ENCODE results near the gene APOC4. TPM values are rescaled to one million over a fixed set of nuclear protein-coding genes. Genes with fewer than 3 reads are reported as not detected.

The APOC4 gene
- total RNA-seq, 1 experiment from 2014 or later, result not detected

- ChIA-PET POLR2A (no interaction called here), CTCF (interaction anchor here (0.7 kb wide), 1 partner anchor 73 kb away, joined by 3 read pairs; no protein-coding TSS in a partner anchor)
- no peak for ATAC-seq
Observed at GRCh38 chr19:44986389-44986788, 44.4 kb downstream of the APOC4 start.

DNA sequence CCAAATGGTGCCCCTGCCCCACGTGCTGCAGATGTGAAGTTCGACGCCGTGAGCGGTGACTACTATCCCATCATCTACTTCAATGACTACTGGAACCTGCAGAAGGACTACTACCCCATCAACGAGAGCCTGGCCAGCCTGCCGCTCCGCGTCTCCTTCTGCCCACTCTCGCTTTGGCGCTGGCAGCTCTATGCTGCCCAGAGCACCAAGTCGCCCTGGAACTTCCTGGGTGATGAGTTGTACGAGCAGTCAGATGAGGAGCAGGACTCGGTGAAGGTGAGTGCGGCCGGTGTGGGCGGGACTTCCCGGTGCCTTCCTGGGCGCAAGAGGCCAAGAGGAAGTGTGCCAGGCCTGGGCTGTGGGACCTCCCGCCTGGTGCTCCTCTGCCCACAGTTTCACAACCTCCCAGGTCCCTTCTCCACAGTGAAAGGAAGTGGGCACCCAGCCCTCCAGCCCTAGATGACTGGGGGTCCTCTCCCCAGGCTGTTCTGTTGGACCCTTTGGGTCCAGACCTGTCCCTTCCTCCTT, 45.2 kb downstream of the APOC4 start:
- TF ChIP-seq, protein P1, sequence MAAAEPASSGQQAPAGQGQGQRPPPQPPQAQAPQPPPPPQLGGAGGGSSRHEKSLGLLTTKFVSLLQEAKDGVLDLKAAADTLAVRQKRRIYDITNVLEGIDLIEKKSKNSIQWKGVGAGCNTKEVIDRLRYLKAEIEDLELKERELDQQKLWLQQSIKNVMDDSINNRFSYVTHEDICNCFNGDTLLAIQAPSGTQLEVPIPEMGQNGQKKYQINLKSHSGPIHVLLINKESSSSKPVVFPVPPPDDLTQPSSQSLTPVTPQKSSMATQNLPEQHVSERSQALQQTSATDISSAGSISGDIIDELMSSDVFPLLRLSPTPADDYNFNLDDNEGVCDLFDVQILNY (CRISPR knock-in tag; IDR thresholded peaks at IDR 0.05), result no peak
- no peak for TF ChIP-seq MXD4 (CRISPR knock-in tag; IDR thresholded peaks at IDR 0.05; ENCODE audit: borderline replicate concordance)
- TF ChIP-seq PRRX2 (CRISPR knock-in tag; IDR thresholded peaks at IDR 0.05), result no peak
- TF ChIP-seq ZBTB21 (CRISPR knock-in tag; IDR thresholded peaks at IDR 0.05; ENCODE audit: borderline replicate concordance), result no peak
- no peak for TF ChIP-seq TP53 (CRISPR knock-in tag; IDR thresholded peaks at IDR 0.05)
- no peak for TF ChIP-seq ZSCAN18 (CRISPR knock-in tag; IDR thresholded peaks at IDR 0.05)
- no peak for TF ChIP-seq MYBL2 (CRISPR knock-in tag; IDR thresholded peaks at IDR 0.05)
- TF ChIP-seq PRDM15 (CRISPR knock-in tag; IDR thresholded peaks at IDR 0.05), result no peak
- no peak for TF ChIP-seq ZNF219 (CRISPR knock-in tag; IDR thresholded peaks at IDR 0.05; ENCODE audit: borderline replicate concordance)
- no peak for TF ChIP-seq CREB1 (CRISPR knock-in tag; IDR thresholded peaks at IDR 0.05)
- no peak for TF ChIP-seq GRHL2 (CRISPR knock-in tag; IDR thresholded peaks at IDR 0.05; ENCODE audit: insufficient replicate concordance, severe bottlenecking)
- TF ChIP-seq FOXP4 (CRISPR knock-in tag; IDR thresholded peaks at IDR 0.05), result no peak
- no peak overlapping the region for H3K4me3 Mint-ChIP-seq
- ChIA-PET CTCF (interaction anchor here (0.7 kb wide), 1 partner anchor 72 kb away, joined by 3 read pairs; no protein-coding TSS in a partner anchor), POLR2A (no interaction called here)
- H3K36me3 Mint-ChIP-seq, result peaks cover 10% of the 10 kb centered on the region
- no peaks in the 10 kb centered on the region for H3K9me3 Mint-ChIP-seq
- H3K27me3 Mint-ChIP-seq (ENCODE audit: low read depth), result no peaks in the 10 kb centered on the region
- DNase-seq (ENCODE audit: low spot score) (no peak), ATAC-seq (no peak)
- no peaks in the 10 kb centered on the region for H3K4me1 Mint-ChIP-seq
- no peak overlapping the region for H3K27ac Mint-ChIP-seq

More at GRCh38 chr19:44986389-44986788, 44.4 kb downstream of the APOC4 start:
- no peaks in the 10 kb centered on the region for H3K27me3 Mint-ChIP-seq (ENCODE audit: low read depth)
- no peak overlapping the region for H3K4me3 Mint-ChIP-seq
- H3K4me1 Mint-ChIP-seq, result no peaks in the 10 kb centered on the region
- H3K27ac Mint-ChIP-seq, result no peak overlapping the region
- no peak for DNase-seq (ENCODE audit: low spot score)
- peaks cover 9% of the 10 kb centered on the region for H3K36me3 Mint-ChIP-seq
- TF ChIP-seq ZNF121 (CRISPR knock-in tag; IDR thresholded peaks at IDR 0.05), result no peak
- no peak for TF ChIP-seq JUN (CRISPR knock-in tag; IDR thresholded peaks at IDR 0.05)
- H3K9me3 Mint-ChIP-seq, result no peaks in the 10 kb centered on the region

- Mint-ChIP-seq H3K27ac (no peak overlapping the region), H3K9me3 (no peaks in the 10 kb centered on the region), H3K4me3 (no peak overlapping the region), H3K4me1 (no peaks in the 10 kb centered on the region), H3K27me3 (ENCODE audit: low read depth) (no peaks in the 10 kb centered on the region), H3K36me3 (peaks cover 10% of the 10 kb centered on the region)
- ATAC-seq (no peak), DNase-seq (ENCODE audit: low spot score) (no peak)
- CTCF ChIA-PET, result interaction anchor here (0.8 to 2.0 kb wide), 12 partner anchors 12 to 280 kb away, joined by 3 to 25 read pairs (median 5); partner anchors contain the start of gene RELB
- POLR2A ChIA-PET, result interaction anchor here (0.6 kb wide), 1 partner anchor 338 kb away, joined by 4 read pairs; no protein-coding TSS in a partner anchor
- TF ChIP-seq ZSCAN18 (CRISPR knock-in tag; IDR thresholded peaks at IDR 0.05) (no peak), FOXK1 (CRISPR knock-in tag; IDR thresholded peaks at IDR 0.05) (no peak), PRRX2 (CRISPR knock-in tag; IDR thresholded peaks at IDR 0.05) (no peak), ATF6 (CRISPR knock-in tag; IDR thresholded peaks at IDR 0.05) (no peak), GABPB1 (CRISPR knock-in tag; IDR thresholded peaks at IDR 0.05) (no peak)
- TF ChIP-seq, protein P2, sequence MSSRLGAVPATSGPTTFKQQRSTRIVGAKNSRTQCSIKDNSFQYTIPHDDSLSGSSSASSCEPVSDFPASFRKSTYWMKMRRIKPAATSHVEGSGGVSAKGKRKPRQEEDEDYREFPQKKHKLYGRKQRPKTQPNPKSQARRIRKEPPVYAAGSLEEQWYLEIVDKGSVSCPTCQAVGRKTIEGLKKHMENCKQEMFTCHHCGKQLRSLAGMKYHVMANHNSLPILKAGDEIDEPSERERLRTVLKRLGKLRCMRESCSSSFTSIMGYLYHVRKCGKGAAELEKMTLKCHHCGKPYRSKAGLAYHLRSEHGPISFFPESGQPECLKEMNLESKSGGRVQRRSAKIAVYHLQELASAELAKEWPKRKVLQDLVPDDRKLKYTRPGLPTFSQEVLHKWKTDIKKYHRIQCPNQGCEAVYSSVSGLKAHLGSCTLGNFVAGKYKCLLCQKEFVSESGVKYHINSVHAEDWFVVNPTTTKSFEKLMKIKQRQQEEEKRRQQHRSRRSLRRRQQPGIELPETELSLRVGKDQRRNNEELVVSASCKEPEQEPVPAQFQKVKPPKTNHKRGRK (CRISPR knock-in tag; IDR thresholded peaks at IDR 0.05; ENCODE audit: borderline replicate concordance), result no peak
Observed at GRCh38 chr19:44988273-44988672, 46.2 kb downstream of the APOC4 start.
